22Rv1 (cell line): ENCODE results near the gene IGF2BP2.

Experiments
- CTCF ChIP-seq: fragments of 450-650 bp; IDR thresholded peaks from 2 replicates; pipeline ENCODE4 v1.5.1; 2017; ENCODE audit warnings: mild to moderate bottlenecking
- ZFX ChIP-seq: fragments of 450-650 bp; IDR thresholded peaks from 2 replicates; pipeline ENCODE4 v1.6.1; 2017; ENCODE audit warnings: antibody characterized with exemption, borderline replicate concordance

- TF ChIP-seq CTCF (no peak), ZFX (no peak)
These were observed 46.7 kb downstream of the IGF2BP2 start for GRCh38 chr3:185778094-185778493.
